KMS-11 (cell line): Measurements from ENCODE around the gene PPP2R3A.
A peak's percentile ranks its signal among the peaks of the same experiment; 100 is the strongest.

Source experiments
- H2AFZ ChIP-seq: fragments of 200-600 bp; sonication (generic); 2 replicates; pipeline ENCODE4 v1.6.1; 2016; ENCODE audit warnings: antibody characterized with exemption, mixed run types, low read depth
- H3K27ac ChIP-seq: fragments of 200-600 bp; sonication (generic); 2 replicates; pipeline ENCODE4 v1.6.1; 2016; ENCODE audit warnings: mild to moderate bottlenecking, mixed run types
- H3K27me3 ChIP-seq: fragments of 200-600 bp; sonication (generic); 2 replicates; pipeline ENCODE4 v1.6.1; 2017; ENCODE audit warnings: mild to moderate bottlenecking, low read depth, mixed run types, moderate library complexity; ENCODE audit not compliant: insufficient read depth
- H3K36me3 ChIP-seq: fragments of 200-600 bp; sonication (generic); 2 replicates; pipeline ENCODE4 v1.6.1; 2017; ENCODE audit warnings: mild to moderate bottlenecking, mixed run types; ENCODE audit not compliant: insufficient read depth
- H3K4me1 ChIP-seq: fragments of 200-600 bp; sonication (generic); 2 replicates; pipeline ENCODE4 v1.6.1; 2016; ENCODE audit warnings: mild to moderate bottlenecking, low read depth, mixed run types; ENCODE audit not compliant: poor library complexity, severe bottlenecking
- H3K4me2 ChIP-seq: fragments of 200-600 bp; sonication (generic); 2 replicates; pipeline ENCODE4 v1.7.0; 2016; ENCODE audit warnings: mild to moderate bottlenecking, mixed run types
- H3K4me3 ChIP-seq: fragments of 200-600 bp; sonication (generic); IDR thresholded peaks from 2 replicates; pipeline ENCODE4 v1.6.1; 2017; ENCODE audit warnings: low read depth, low read length, mixed read lengths; ENCODE audit not compliant: insufficient read depth
- H3K79me2 ChIP-seq: fragments of 200-600 bp; sonication (generic); 2 replicates; pipeline ENCODE4 v1.6.1; 2016; ENCODE audit warnings: low read depth, mixed run types; ENCODE audit not compliant: insufficient read depth
- H3K9ac ChIP-seq: fragments of 200-600 bp; sonication (generic); 2 replicates; pipeline ENCODE4 v1.6.1; 2016; ENCODE audit warnings: mild to moderate bottlenecking, mixed run types
- H4K20me1 ChIP-seq: fragments of 200-600 bp; sonication (generic); 2 replicates; pipeline ENCODE4 v1.6.1; 2016; ENCODE audit warnings: mild to moderate bottlenecking, mixed run types; ENCODE audit not compliant: insufficient read depth
- TF ChIP-seq, protein P1 (sequence below): fragments of 200-600 bp; sonication (generic); conservative IDR thresholded peaks from 2 replicates; pipeline ENCODE4 v1.6.1; 2017; ENCODE audit warnings: low read depth, mild to moderate bottlenecking, antibody characterized with exemption, low read length, moderate library complexity, mixed read lengths

PPP2R3A gene

DNA sequence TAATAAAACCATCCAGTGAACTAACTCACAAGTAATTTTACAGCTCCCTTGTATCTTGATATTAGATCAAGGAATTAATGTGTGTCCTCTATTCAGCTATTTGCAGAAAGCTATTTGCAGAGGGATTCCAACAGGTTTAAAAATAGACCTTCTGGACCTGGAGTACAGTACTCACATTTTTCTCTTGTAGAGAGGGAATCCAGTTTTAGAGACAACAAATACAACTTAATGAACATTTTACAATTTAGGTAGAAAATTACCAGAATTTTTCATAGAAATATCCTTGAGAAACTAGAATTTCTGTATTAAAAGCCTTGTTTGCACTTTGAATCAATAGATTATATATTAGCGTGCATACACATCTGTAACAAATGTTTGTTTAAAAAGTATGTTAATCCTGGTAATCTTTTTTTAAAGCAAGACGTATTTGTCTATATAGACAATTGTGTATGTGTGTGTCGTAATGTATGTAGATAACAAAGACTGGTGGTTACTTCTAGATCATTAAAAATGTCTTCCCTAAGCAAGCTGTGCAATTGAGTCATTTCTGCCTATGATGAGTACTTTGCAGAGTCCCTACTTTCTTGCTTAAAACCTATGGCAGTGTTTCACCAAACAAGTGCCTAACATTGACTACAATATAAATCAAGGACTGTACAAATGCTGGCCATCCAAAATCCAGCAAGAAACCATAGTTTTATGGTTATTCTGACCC is 57.9 kb downstream of the PPP2R3A start:
- H2AFZ ChIP-seq: no peak overlapping the region
- no peaks in the 10 kb centered on the region for H3K27me3 ChIP-seq
- H3K4me2 ChIP-seq: no peak overlapping the region
- H3K27ac ChIP-seq: no peak overlapping the region
- H3K79me2 ChIP-seq: no peaks in the 10 kb centered on the region
- TF ChIP-seq, protein P1, sequence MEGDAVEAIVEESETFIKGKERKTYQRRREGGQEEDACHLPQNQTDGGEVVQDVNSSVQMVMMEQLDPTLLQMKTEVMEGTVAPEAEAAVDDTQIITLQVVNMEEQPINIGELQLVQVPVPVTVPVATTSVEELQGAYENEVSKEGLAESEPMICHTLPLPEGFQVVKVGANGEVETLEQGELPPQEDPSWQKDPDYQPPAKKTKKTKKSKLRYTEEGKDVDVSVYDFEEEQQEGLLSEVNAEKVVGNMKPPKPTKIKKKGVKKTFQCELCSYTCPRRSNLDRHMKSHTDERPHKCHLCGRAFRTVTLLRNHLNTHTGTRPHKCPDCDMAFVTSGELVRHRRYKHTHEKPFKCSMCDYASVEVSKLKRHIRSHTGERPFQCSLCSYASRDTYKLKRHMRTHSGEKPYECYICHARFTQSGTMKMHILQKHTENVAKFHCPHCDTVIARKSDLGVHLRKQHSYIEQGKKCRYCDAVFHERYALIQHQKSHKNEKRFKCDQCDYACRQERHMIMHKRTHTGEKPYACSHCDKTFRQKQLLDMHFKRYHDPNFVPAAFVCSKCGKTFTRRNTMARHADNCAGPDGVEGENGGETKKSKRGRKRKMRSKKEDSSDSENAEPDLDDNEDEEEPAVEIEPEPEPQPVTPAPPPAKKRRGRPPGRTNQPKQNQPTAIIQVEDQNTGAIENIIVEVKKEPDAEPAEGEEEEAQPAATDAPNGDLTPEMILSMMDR: no peak
- no peaks in the 10 kb centered on the region for H4K20me1 ChIP-seq
- H3K4me1 ChIP-seq: no peaks in the 10 kb centered on the region
- H3K36me3 ChIP-seq: no peaks in the 10 kb centered on the region
- H3K4me3 ChIP-seq: no peak overlapping the region
- no peak overlapping the region for H3K9ac ChIP-seq

DNA sequence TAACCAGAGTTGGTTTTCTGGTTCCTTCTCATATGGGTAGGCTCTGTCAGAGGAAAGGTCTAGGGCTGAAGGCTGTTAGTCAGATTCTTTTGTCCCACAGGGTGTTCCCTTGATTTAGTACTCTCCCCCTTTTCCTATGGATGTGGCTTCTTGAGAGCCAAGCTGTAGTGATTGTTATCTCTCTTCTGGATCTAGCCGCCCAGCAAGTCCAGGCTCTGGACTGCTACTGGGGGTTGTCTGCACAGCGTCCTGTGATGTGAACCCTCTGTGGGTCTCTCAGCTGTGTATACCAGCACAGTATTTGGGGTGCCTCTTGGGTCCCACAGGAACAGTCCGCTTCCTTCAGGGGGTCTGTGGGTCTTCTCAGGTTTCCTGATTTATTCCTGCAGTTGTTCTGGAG is 70.8 kb downstream of the PPP2R3A start:
- no peak overlapping the region for H3K27ac ChIP-seq
- TF ChIP-seq, protein P1: no peak
- no peak overlapping the region for H3K9ac ChIP-seq
- no peak overlapping the region for H2AFZ ChIP-seq
- H3K79me2 ChIP-seq: no peaks in the 10 kb centered on the region
- no peaks in the 10 kb centered on the region for H4K20me1 ChIP-seq
- no peaks in the 10 kb centered on the region for H3K4me1 ChIP-seq
- H3K4me2 ChIP-seq: no peak overlapping the region
- no peak overlapping the region for H3K4me3 ChIP-seq
- H3K36me3 ChIP-seq: no peaks in the 10 kb centered on the region
- H3K27me3 ChIP-seq: no peaks in the 10 kb centered on the region

DNA sequence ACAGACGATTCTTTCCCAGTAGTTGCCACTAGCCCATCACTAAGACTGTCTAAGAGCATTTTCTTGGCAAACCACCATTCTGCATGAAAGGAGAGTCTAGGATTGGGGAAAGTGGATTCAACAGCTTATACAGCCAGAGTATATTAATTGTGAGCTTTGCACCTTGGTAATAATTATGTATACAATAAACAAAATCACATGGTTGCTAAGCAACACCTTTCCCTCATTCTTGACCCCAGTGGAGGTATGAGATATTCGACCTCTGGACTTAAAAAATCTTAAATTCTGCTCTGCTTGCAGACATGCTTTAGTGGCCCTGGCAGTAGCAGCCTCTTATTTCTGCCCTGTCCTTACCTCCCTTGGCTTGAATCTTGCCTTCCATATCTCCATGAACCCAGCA is 73.1 kb downstream of the PPP2R3A start:
- Histone ChIP-seq H3K36me3 (no peaks in the 10 kb centered on the region), H3K27ac (no peak overlapping the region), H3K27me3 (no peaks in the 10 kb centered on the region), H3K4me1 (no peaks in the 10 kb centered on the region), H3K9ac (no peak overlapping the region), H3K4me2 (no peak overlapping the region), H3K79me2 (no peaks in the 10 kb centered on the region), H3K4me3 (no peak overlapping the region), H4K20me1 (no peaks in the 10 kb centered on the region), H2AFZ (no peak overlapping the region)
- TF ChIP-seq, protein P1: no peak

DNA sequence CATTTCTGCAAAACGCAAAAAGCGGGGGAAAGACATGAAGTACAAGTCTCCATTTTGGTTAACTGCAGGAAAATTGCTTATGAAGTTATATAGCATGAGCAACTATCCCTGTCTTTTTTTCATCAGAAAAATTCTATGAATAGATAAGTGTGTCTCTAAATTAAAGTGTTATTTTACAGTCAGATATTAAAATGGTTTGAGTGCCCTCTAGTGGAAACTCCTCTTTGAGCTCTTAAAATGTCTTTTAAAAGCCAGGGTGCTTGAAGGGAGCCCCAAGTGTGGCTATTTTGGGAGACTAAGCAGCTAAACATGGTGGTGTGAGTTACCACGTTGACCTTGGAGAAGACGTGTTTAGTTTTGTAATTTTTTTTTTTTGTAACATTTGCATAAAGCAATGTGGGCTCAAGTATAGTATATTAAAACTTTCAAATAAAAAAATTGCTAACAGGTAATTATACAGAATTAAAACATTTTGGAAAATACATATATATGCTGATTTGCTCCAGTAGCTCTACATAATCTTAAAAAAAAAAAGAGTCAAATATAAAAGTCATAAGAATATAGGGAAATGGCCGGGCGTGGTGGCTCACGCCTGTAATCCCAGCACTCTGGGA is 77.2 kb downstream of the PPP2R3A start:
- Histone ChIP-seq H2AFZ (no peak overlapping the region), H3K9ac (no peak overlapping the region), H3K27me3 (no peaks in the 10 kb centered on the region), H3K79me2 (no peaks in the 10 kb centered on the region), H4K20me1 (no peaks in the 10 kb centered on the region), H3K36me3 (no peaks in the 10 kb centered on the region), H3K27ac (no peak overlapping the region), H3K4me1 (no peaks in the 10 kb centered on the region), H3K4me2 (no peak overlapping the region), H3K4me3 (no peak overlapping the region)
- TF ChIP-seq, protein P1: peak; percentile 85
